Activated T-helper 17 cell treated with anti-CD3 and anti-CD28 coated beads, Interleukin-2, amount 50 U/mL, for 72 hours (primary cell): ENCODE data around the gene ZNRF3. TPM values are rescaled to one million over a fixed set of nuclear protein-coding genes. Genes with fewer than 3 reads are reported as not detected.

Experiments used
- ATAC-seq: fragments of 150-1000 bp; cut with Tn5 transposase; replicated peaks from 2 replicates; pipeline ENCODE4 v1.10.0; 2021; ENCODE audit warnings: mild to moderate bottlenecking, moderate library complexity
- H3K27ac Mint-ChIP-seq: one replicate; pipeline ENCODE4 v1.8.0; 2022; ENCODE audit warnings: mixed read lengths
- H3K27me3 Mint-ChIP-seq: one replicate; pipeline ENCODE4 v1.8.0; 2022; ENCODE audit warnings: mixed read lengths
- H3K36me3 Mint-ChIP-seq: one replicate; pipeline ENCODE4 v1.8.0; 2022; ENCODE audit warnings: low read depth, mild to moderate bottlenecking, mixed read lengths
- H3K4me1 Mint-ChIP-seq: one replicate; pipeline ENCODE4 v1.8.0; 2022; ENCODE audit warnings: mixed read lengths
- H3K4me3 Mint-ChIP-seq: one replicate; pipeline ENCODE4 v1.8.0; 2022; ENCODE audit warnings: mild to moderate bottlenecking, mixed read lengths
- H3K9me3 Mint-ChIP-seq: one replicate; pipeline ENCODE4 v1.8.0; 2022; ENCODE audit warnings: mixed read lengths
- total RNA-seq, 2 donors: library from RNA; stranded (reverse); gene quantifications; one replicate each; pipeline ENCODE4 v1.2.3, GENCODE V29; 2022

Gene ZNRF3
- total RNA-seq, 2 donors from 2014 or later, result 0.26 to 0.43 TPM

- no peaks in the 10 kb centered on the region for H3K36me3 Mint-ChIP-seq
- H3K27me3 Mint-ChIP-seq, result peaks cover 5% of the 10 kb centered on the region
- no peak overlapping the region for H3K4me3 Mint-ChIP-seq
- no peaks in the 10 kb centered on the region for H3K4me1 Mint-ChIP-seq
- H3K27ac Mint-ChIP-seq, result no peak overlapping the region
- H3K9me3 Mint-ChIP-seq, result no peaks in the 10 kb centered on the region
- no peak for ATAC-seq
These were observed 125.8 kb downstream of the ZNRF3 start for GRCh38 chr22:29009148-29009547.

- Mint-ChIP-seq H3K4me1 (peaks cover 4% of the 10 kb centered on the region), H3K4me3 (no peak overlapping the region), H3K27me3 (peaks cover 5% of the 10 kb centered on the region), H3K27ac (no peak overlapping the region), H3K9me3 (no peaks in the 10 kb centered on the region), H3K36me3 (no peaks in the 10 kb centered on the region)
- ATAC-seq, result no peak
These were observed 128.1 kb downstream of the ZNRF3 start for GRCh38 chr22:29011240-29012100.

DNA sequence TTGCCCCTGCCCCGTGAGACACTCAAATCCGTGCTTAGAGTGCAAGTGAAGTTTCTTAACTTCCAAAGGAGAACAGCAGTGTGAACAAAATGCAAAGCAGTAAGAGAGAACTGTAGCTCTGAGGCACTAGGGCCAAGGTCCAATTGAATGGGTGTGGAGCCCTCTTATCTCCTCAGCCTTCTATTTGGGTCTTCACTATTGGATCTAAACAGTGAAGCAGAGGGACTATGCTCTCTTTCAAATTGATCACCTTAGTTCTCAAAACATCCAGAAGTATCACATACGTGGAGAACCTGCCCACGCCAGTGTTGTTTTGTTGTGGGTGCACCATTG is 128.7 kb downstream of the ZNRF3 start:
- ATAC-seq, result no peak
- Mint-ChIP-seq H3K36me3 (no peaks in the 10 kb centered on the region), H3K27ac (no peak overlapping the region), H3K4me1 (peaks cover 4% of the 10 kb centered on the region), H3K4me3 (no peak overlapping the region), H3K9me3 (no peaks in the 10 kb centered on the region), H3K27me3 (peaks cover 5% of the 10 kb centered on the region)

- Mint-ChIP-seq H3K27me3 (peaks cover 9% of the 10 kb centered on the region), H3K9me3 (no peaks in the 10 kb centered on the region), H3K36me3 (no peaks in the 10 kb centered on the region), H3K4me3 (no peak overlapping the region), H3K27ac (no peak overlapping the region), H3K4me1 (peaks cover 4% of the 10 kb centered on the region)
- ATAC-seq, result no peak
These were observed 129.6 kb downstream of the ZNRF3 start for GRCh38 chr22:29012952-29013351.

DNA sequence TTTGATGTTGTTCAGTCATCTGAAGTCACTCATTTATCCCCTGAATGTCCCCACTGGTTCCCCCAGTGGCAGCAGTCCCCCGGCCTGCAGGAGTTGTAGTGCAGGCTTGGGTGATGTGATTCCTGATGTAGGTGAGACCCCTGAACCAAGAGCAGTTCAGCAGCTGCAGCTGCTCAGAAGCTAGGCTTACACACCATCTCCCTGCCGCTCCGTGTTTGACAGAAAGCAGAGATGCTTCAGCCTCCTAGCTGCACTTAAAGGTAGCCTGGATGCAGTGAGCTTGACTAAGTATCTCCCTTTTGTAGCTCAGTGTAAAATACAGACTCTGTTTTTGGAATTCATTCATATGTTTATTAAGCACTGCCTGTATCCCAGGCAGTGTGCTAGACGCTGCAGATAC is 130.9 kb downstream of the ZNRF3 start:
- H3K27ac Mint-ChIP-seq, result no peak overlapping the region
- H3K4me1 Mint-ChIP-seq, result peaks cover 4% of the 10 kb centered on the region
- no peaks in the 10 kb centered on the region for H3K36me3 Mint-ChIP-seq
- no peaks in the 10 kb centered on the region for H3K9me3 Mint-ChIP-seq
- no peak overlapping the region for H3K4me3 Mint-ChIP-seq
- ATAC-seq, result no peak
- peaks cover 9% of the 10 kb centered on the region for H3K27me3 Mint-ChIP-seq

- peaks cover 4% of the 10 kb centered on the region for H3K4me1 Mint-ChIP-seq
- ATAC-seq, result no peak
- H3K27me3 Mint-ChIP-seq, result peaks cover 9% of the 10 kb centered on the region
- no peaks in the 10 kb centered on the region for H3K36me3 Mint-ChIP-seq
- H3K27ac Mint-ChIP-seq, result no peak overlapping the region
- H3K9me3 Mint-ChIP-seq, result no peaks in the 10 kb centered on the region
- H3K4me3 Mint-ChIP-seq, result no peak overlapping the region
These were observed 131.4 kb downstream of the ZNRF3 start for GRCh38 chr22:29014773-29015172.

GRCh38 chr22:29016067-29016938 is 132.9 kb downstream of the ZNRF3 start:
- Mint-ChIP-seq H3K4me1 (peaks cover 4% of the 10 kb centered on the region), H3K27ac (no peak overlapping the region), H3K36me3 (no peaks in the 10 kb centered on the region), H3K9me3 (no peaks in the 10 kb centered on the region), H3K4me3 (no peak overlapping the region), H3K27me3 (peaks cover 4% of the 10 kb centered on the region)
- ATAC-seq, result no peak

GRCh38 chr22:29018293-29019189 is 135.2 kb downstream of the ZNRF3 start:
- Mint-ChIP-seq H3K4me3 (no peak overlapping the region), H3K9me3 (no peaks in the 10 kb centered on the region), H3K4me1 (peaks cover 4% of the 10 kb centered on the region), H3K36me3 (no peaks in the 10 kb centered on the region), H3K27me3 (peaks cover 4% of the 10 kb centered on the region), H3K27ac (no peak overlapping the region)
- no peak for ATAC-seq

- Mint-ChIP-seq H3K27ac (no peak overlapping the region), H3K9me3 (no peaks in the 10 kb centered on the region), H3K27me3 (peaks cover 4% of the 10 kb centered on the region), H3K36me3 (no peaks in the 10 kb centered on the region), H3K4me3 (no peak overlapping the region), H3K4me1 (no peaks in the 10 kb centered on the region)
- no peak for ATAC-seq
These were observed 138.9 kb downstream of the ZNRF3 start for GRCh38 chr22:29022101-29022817.

DNA sequence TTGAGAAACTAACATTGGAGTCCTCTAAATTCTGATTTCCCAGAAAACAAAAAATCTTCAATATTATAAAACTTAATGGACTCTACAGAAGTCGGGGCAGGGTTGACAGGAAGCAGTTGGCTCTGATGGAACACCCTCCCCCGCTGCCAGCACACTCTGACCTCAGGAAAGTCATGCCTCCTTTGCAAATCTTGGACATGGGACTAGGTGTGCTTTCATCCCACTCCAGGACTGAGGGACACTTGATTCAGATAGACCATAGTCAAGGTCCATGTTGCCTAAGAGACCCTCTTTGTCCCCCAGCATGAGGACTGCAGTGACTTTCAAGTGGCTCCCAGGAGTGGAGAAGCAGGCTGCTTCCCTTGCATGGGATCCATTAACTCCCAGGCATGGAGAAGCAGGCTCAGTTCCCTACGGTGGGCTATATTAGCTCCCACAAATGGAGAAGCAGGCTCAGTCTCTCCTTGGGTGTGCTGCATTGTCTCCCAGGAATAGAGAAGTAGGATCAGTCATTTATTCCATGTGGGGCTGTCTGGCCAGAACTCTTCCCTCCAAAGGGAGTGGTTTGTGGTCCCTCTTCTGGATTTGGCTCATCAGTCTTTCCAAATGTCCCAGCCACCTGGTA is 139.9 kb downstream of the ZNRF3 start:
- no peaks in the 10 kb centered on the region for H3K9me3 Mint-ChIP-seq
- ATAC-seq, result no peak
- peaks cover 4% of the 10 kb centered on the region for H3K27me3 Mint-ChIP-seq
- no peaks in the 10 kb centered on the region for H3K36me3 Mint-ChIP-seq
- no peak overlapping the region for H3K27ac Mint-ChIP-seq
- no peak overlapping the region for H3K4me3 Mint-ChIP-seq
- H3K4me1 Mint-ChIP-seq, result no peaks in the 10 kb centered on the region

DNA sequence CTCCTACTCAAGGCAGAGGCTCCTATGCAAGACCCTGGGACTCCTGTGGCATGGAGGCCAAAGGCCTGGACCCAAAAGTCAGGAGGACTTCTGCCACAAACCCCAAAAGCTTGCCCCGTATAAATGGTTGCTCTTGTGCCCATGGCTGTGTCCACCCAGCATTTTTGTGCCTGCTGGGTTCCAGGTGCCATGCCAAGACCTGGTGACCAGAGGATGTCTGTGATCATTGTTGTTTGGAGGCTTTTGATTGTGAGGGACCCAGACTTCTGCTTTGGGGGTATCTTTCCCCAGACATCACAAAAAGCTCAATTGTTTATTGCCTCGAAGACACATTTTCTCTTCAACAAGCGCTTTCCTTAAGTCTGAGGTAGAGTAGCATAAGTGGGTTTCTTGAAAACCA is 143.2 kb downstream of the ZNRF3 start:
- ATAC-seq, result no peak
- no peak overlapping the region for H3K27ac Mint-ChIP-seq
- H3K9me3 Mint-ChIP-seq, result no peaks in the 10 kb centered on the region
- H3K4me1 Mint-ChIP-seq, result no peaks in the 10 kb centered on the region
- peaks cover 21% of the 10 kb centered on the region for H3K27me3 Mint-ChIP-seq
- H3K36me3 Mint-ChIP-seq, result no peaks in the 10 kb centered on the region
- no peak overlapping the region for H3K4me3 Mint-ChIP-seq

DNA sequence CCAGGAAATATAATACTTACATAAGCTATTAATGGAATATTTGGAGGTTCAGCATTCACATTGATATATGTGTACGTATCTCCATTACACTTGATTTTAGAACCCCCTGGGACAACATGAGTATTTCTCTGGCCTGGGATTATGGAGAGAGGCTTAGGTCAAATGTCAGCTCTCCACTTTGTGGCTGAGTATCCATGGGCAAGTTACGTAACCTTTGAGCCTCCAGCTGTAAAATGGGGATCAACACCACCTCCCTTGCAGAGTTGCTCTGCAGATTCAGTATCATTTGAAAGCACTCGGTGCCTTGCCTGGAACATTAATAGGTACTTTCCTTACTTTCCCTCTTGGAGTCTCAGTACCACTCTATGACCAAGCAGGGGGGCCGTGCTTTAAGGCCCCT is 145.1 kb downstream of the ZNRF3 start:
- H3K27me3 Mint-ChIP-seq, result peaks cover 24% of the 10 kb centered on the region
- ATAC-seq, result no peak
- no peaks in the 10 kb centered on the region for H3K36me3 Mint-ChIP-seq
- no peak overlapping the region for H3K27ac Mint-ChIP-seq
- no peaks in the 10 kb centered on the region for H3K4me1 Mint-ChIP-seq
- no peaks in the 10 kb centered on the region for H3K9me3 Mint-ChIP-seq
- H3K4me3 Mint-ChIP-seq, result no peak overlapping the region

GRCh38 chr22:29029202-29030000 is 146.0 kb downstream of the ZNRF3 start:
- Mint-ChIP-seq H3K9me3 (no peaks in the 10 kb centered on the region), H3K27me3 (peaks cover 24% of the 10 kb centered on the region), H3K4me3 (no peak overlapping the region), H3K27ac (no peak overlapping the region), H3K36me3 (no peaks in the 10 kb centered on the region), H3K4me1 (no peaks in the 10 kb centered on the region)
- ATAC-seq, result no peak
